Measurements from ENCODE around the gene ERCC2. TPM values are rescaled to one million over a fixed set of nuclear protein-coding genes. Genes with fewer than 3 reads are reported as not detected.

ERCC2 gene
- total and polyA plus RNA-seq, 3 donors from 2014 or later, result 37.5 to 49.8 (median 46.4) TPM

- H3K27ac ChIP-seq, result no peak overlapping the region
- no peaks in the 10 kb centered on the region for H3K36me3 ChIP-seq (ENCODE audit: low read depth, missing control alignments)
- no peak for DNase-seq
- TF ChIP-seq POLR2A (IDR thresholded peaks at IDR 0.05), result no peak
- TF ChIP-seq CTCF (IDR thresholded peaks at IDR 0.05), result no peak
- intact Hi-C loops (cut with DNase I; ENCODE audit: low total_unique reads), result no loop called here
- H3K4me3 ChIP-seq, result no peak overlapping the region
- H3K27me3 ChIP-seq, result no peaks in the 10 kb centered on the region
- WGBS, 2 donors, result 59 to 67% methylated on average over 1 of the region's 1 CpG
- H3K4me1 ChIP-seq, result peaks cover 8% of the 10 kb centered on the region
- no peaks in the 10 kb centered on the region for H3K9me3 ChIP-seq
These were observed 9.7 kb upstream of the ERCC2 start for GRCh38 chr19:45380107-45380506.

- WGBS, 2 donors, result 25 to 38% methylated on average over 13 of the region's 13 CpGs
- H3K9me3 ChIP-seq, result no peaks in the 10 kb centered on the region
- TF ChIP-seq CTCF (IDR thresholded peaks at IDR 0.05) (no peak), POLR2A (IDR thresholded peaks at IDR 0.05) (no peak)
- no peaks in the 10 kb centered on the region for H3K27me3 ChIP-seq
- peak; percentile 87 for DNase-seq
- H3K27ac ChIP-seq, result peak overlapping the region in 1 of 2 donors; percentile 35
- H3K4me3 ChIP-seq, result no peak overlapping the region
- H3K36me3 ChIP-seq (ENCODE audit: low read depth, missing control alignments), result no peaks in the 10 kb centered on the region
- peaks cover 11% of the 10 kb centered on the region for H3K4me1 ChIP-seq
- intact Hi-C loops (cut with DNase I; ENCODE audit: low total_unique reads), result no loop called here
These were observed 5.8 kb upstream of the ERCC2 start for GRCh38 chr19:45376045-45376724.

GRCh38 chr19:45368737-45369340 lies 1.5 kb downstream of the ERCC2 start:
- Histone ChIP-seq H3K27ac (no peak overlapping the region), H3K4me3 (no peak overlapping the region), H3K36me3 (ENCODE audit: low read depth, missing control alignments) (no peaks in the 10 kb centered on the region), H3K4me1 (peaks cover 6% of the 10 kb centered on the region), H3K9me3 (no peaks in the 10 kb centered on the region), H3K27me3 (no peaks in the 10 kb centered on the region)
- no peak for DNase-seq
- intact Hi-C loops (cut with DNase I; ENCODE audit: low total_unique reads), result no loop called here
- 91 to 96% methylated on average over 5 to 11 of the region's 11 CpGs for WGBS, 2 donors
- TF ChIP-seq CTCF (IDR thresholded peaks at IDR 0.05), result no peak
- TF ChIP-seq POLR2A (IDR thresholded peaks at IDR 0.05), result no peak

- Histone ChIP-seq H3K4me1 (peaks cover 6% of the 10 kb centered on the region), H3K27me3 (no peaks in the 10 kb centered on the region), H3K27ac (no peak overlapping the region), H3K9me3 (no peaks in the 10 kb centered on the region), H3K4me3 (no peak overlapping the region), H3K36me3 (ENCODE audit: low read depth, missing control alignments) (no peaks in the 10 kb centered on the region)
- intact Hi-C loops (cut with DNase I; ENCODE audit: low total_unique reads), result no loop called here
- TF ChIP-seq POLR2A (IDR thresholded peaks at IDR 0.05) (no peak), CTCF (IDR thresholded peaks at IDR 0.05) (no peak)
- no peak for DNase-seq
- WGBS, 2 donors, result 87 to 94% methylated on average over 4 of the region's 4 CpGs
These were observed 2.2 kb downstream of the ERCC2 start for GRCh38 chr19:45368127-45368526.

- TF ChIP-seq CTCF (IDR thresholded peaks at IDR 0.05), result no peak
- no peak for TF ChIP-seq POLR2A (IDR thresholded peaks at IDR 0.05)
- DNase-seq, result no peak
- Histone ChIP-seq H3K27ac (no peak overlapping the region), H3K27me3 (no peaks in the 10 kb centered on the region), H3K4me1 (no peaks in the 10 kb centered on the region), H3K4me3 (no peak overlapping the region), H3K36me3 (ENCODE audit: low read depth, missing control alignments) (no peaks in the 10 kb centered on the region), H3K9me3 (no peaks in the 10 kb centered on the region)
- WGBS, 2 donors, result 93% methylated on average over 6 to 12 of the region's 12 CpGs
- intact Hi-C loops (cut with DNase I; ENCODE audit: low total_unique reads), result no loop called here
These were observed 5.7 kb downstream of the ERCC2 start for GRCh38 chr19:45364696-45365095.

All from testis (tissue), 3 donors.